GM12872 (cell line): Measurements from ENCODE around the gene TSEN54.

ENCODE experiments used
- CTCF ChIP-seq: IDR thresholded peaks from 3 replicates; pipeline ENCODE4 v1.5.1; 2011; ENCODE audit warnings: low read depth, mild to moderate bottlenecking, low read length, moderate library complexity; ENCODE audit not compliant: insufficient read depth

TSEN54 gene

GRCh38 chr17:75475144-75475835, 41.0 kb upstream of the TSEN54 start:
- TF ChIP-seq CTCF = no peak

- no peak for TF ChIP-seq CTCF
These were observed 40.5 kb upstream of the TSEN54 start for GRCh38 chr17:75475851-75476250.

GRCh38 chr17:75476271-75476671, 40.1 kb upstream of the TSEN54 start:
- no peak for TF ChIP-seq CTCF

GRCh38 chr17:75476752-75477489, 39.4 kb upstream of the TSEN54 start:
- TF ChIP-seq CTCF = no peak

- TF ChIP-seq CTCF = no peak
These were observed 37.8 kb upstream of the TSEN54 start for GRCh38 chr17:75478508-75478907.

GRCh38 chr17:75480281-75480680, 36.0 kb upstream of the TSEN54 start:
- TF ChIP-seq CTCF = no peak

- no peak for TF ChIP-seq CTCF
These were observed 34.9 kb upstream of the TSEN54 start for GRCh38 chr17:75481194-75482068.
